Measurements from ENCODE around the gene GPC6.
A peak's percentile ranks its signal among the peaks of the same experiment; 100 is the strongest.

Gene GPC6

DNA sequence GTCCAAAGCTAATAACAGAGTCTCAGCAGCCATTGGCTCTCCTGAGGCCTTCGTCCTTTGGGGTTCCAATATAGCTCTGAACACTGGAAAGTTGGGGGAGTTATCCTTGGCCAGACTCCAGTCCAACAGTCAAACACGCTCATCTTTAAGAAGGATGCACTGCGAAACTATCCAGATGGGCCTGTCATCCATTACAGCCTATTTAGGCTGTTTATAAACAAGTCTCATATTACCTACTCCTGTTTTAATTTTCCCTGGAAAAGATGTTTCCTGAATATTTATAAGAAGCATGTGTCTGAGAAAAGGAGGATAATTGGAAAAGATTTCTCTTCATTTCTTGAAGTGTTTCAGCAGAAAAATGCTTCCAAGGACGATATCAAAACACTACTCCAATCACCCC, 1082.2 kb downstream of the GPC6 start:
- H3K36me3 ChIP-seq (ENCODE audit: insufficient read depth): no peaks in the 10 kb centered on the region
- H2AFZ ChIP-seq (ENCODE audit: low read depth): no peak overlapping the region
- H3K4me3 ChIP-seq (IDR thresholded peaks at IDR 0.05; ENCODE audit: insufficient read depth, low read depth, low read length): no peak overlapping the region
- H3K27me3 ChIP-seq (ENCODE audit: insufficient read depth, low read depth): no peaks in the 10 kb centered on the region
- peaks cover 36% of the 10 kb centered on the region for H3K4me1 ChIP-seq (ENCODE audit: low read depth, poor library complexity, severe bottlenecking)
- no peaks in the 10 kb centered on the region for H3K79me2 ChIP-seq (ENCODE audit: insufficient read depth, low read depth)
- no peak overlapping the region for H3K4me2 ChIP-seq
- no peaks in the 10 kb centered on the region for H4K20me1 ChIP-seq (ENCODE audit: insufficient read depth)
- TF ChIP-seq, protein P1, sequence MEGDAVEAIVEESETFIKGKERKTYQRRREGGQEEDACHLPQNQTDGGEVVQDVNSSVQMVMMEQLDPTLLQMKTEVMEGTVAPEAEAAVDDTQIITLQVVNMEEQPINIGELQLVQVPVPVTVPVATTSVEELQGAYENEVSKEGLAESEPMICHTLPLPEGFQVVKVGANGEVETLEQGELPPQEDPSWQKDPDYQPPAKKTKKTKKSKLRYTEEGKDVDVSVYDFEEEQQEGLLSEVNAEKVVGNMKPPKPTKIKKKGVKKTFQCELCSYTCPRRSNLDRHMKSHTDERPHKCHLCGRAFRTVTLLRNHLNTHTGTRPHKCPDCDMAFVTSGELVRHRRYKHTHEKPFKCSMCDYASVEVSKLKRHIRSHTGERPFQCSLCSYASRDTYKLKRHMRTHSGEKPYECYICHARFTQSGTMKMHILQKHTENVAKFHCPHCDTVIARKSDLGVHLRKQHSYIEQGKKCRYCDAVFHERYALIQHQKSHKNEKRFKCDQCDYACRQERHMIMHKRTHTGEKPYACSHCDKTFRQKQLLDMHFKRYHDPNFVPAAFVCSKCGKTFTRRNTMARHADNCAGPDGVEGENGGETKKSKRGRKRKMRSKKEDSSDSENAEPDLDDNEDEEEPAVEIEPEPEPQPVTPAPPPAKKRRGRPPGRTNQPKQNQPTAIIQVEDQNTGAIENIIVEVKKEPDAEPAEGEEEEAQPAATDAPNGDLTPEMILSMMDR (conservative IDR thresholded peaks at IDR 0.05; ENCODE audit: low read depth, low read length): no peak
- no peak overlapping the region for H3K9ac ChIP-seq
- no peak overlapping the region for H3K27ac ChIP-seq

DNA sequence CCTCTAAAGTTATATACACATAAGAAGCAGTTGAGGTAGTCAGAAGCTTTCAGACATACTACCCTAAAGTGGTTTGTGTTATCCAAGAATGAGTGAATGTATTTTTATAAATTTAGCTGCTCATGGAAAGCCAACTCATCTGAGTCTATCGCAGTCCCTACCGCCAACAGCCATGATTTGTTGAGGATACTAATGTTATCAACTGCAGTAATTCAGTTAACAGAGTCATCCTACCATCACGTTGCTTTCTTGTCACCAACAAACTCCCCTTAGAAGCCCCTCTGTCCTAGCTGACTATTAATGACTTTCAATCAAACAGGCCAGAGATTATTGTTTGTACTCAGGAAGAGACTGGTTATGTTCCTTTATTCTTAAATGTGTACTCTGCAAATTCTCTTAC, 1083.0 kb downstream of the GPC6 start:
- Histone ChIP-seq H2AFZ (ENCODE audit: low read depth) (no peak overlapping the region), H3K4me3 (IDR thresholded peaks at IDR 0.05; ENCODE audit: insufficient read depth, low read depth, low read length) (no peak overlapping the region), H3K27me3 (ENCODE audit: insufficient read depth, low read depth) (no peaks in the 10 kb centered on the region), H3K4me2 (no peak overlapping the region), H3K4me1 (ENCODE audit: low read depth, poor library complexity, severe bottlenecking) (peaks cover 44% of the 10 kb centered on the region), H3K9ac (no peak overlapping the region), H3K79me2 (ENCODE audit: insufficient read depth, low read depth) (no peaks in the 10 kb centered on the region), H3K36me3 (ENCODE audit: insufficient read depth) (no peaks in the 10 kb centered on the region), H3K27ac (no peak overlapping the region), H4K20me1 (ENCODE audit: insufficient read depth) (no peaks in the 10 kb centered on the region)
- TF ChIP-seq, protein P1 (conservative IDR thresholded peaks at IDR 0.05; ENCODE audit: low read depth, low read length): no peak

DNA sequence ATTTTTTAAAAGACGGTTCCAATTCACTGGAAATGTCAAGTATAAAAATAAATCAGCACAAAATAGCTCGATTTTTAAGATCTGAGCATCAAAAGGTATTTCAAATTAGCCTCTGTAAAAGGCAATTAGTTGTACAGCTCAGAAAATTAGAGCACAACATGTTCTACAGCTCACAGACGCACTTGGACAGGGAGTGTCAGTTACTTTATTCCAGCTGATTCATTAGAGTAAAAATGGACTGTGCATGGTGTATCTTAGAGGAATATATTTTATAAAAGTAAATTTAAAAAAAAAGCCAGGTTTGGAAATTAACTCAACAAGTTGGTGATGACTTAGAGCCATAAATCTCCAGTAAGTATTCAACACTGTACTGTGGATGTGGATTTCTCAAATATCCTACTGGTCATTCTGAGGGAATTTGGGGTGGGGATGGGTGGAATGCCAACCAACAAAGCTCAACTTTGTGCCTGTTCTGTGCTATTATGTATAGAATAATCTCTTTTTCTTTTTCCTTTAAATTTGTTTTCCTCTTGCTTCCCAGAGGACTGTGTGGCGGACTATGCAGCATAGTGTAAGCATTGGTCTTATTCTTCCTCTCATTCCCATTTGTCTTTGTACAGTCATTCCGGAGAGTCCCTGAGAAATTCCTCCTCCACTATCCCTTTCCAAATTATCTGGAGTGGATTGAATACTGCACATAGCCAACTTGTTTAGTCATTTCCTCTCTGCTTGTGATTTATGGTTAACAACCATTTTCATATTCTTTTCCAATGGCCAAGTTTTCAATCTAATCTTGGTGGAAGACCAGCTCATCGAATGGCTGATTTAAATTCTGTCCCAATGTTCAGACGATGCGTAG, 1083.6 kb downstream of the GPC6 start:
- Histone ChIP-seq H2AFZ (ENCODE audit: low read depth) (no peak overlapping the region), H3K79me2 (ENCODE audit: insufficient read depth, low read depth) (no peaks in the 10 kb centered on the region), H3K4me3 (IDR thresholded peaks at IDR 0.05; ENCODE audit: insufficient read depth, low read depth, low read length) (no peak overlapping the region), H3K27me3 (ENCODE audit: insufficient read depth, low read depth) (no peaks in the 10 kb centered on the region), H3K27ac (peak overlapping the region; percentile 80; the same call in 1 of the 2 replicates), H3K4me1 (ENCODE audit: low read depth, poor library complexity, severe bottlenecking) (peaks cover 49% of the 10 kb centered on the region), H3K36me3 (ENCODE audit: insufficient read depth) (no peaks in the 10 kb centered on the region), H3K9ac (no peak overlapping the region), H3K4me2 (no peak overlapping the region), H4K20me1 (ENCODE audit: insufficient read depth) (no peaks in the 10 kb centered on the region)
- TF ChIP-seq, protein P1 (conservative IDR thresholded peaks at IDR 0.05; ENCODE audit: low read depth, low read length): no peak

GRCh38 chr13:94311893-94312292, 1085.3 kb downstream of the GPC6 start:
- no peaks in the 10 kb centered on the region for H3K27me3 ChIP-seq (ENCODE audit: insufficient read depth, low read depth)
- peak overlapping the region; percentile 80 for H3K27ac ChIP-seq
- TF ChIP-seq, protein P1 (conservative IDR thresholded peaks at IDR 0.05; ENCODE audit: low read depth, low read length): no peak

More at GRCh38 chr13:94311893-94312292, 1085.3 kb downstream of the GPC6 start:
- H3K79me2 ChIP-seq (ENCODE audit: insufficient read depth, low read depth): no peaks in the 10 kb centered on the region
- peaks cover 57% of the 10 kb centered on the region for H3K4me1 ChIP-seq (ENCODE audit: low read depth, poor library complexity, severe bottlenecking)
- H3K4me2 ChIP-seq: peak overlapping the region; percentile 95
- peak overlapping the region; percentile 55 for H2AFZ ChIP-seq (ENCODE audit: low read depth)
- H4K20me1 ChIP-seq (ENCODE audit: insufficient read depth): no peaks in the 10 kb centered on the region
- no peaks in the 10 kb centered on the region for H3K36me3 ChIP-seq (ENCODE audit: insufficient read depth)
- no peak overlapping the region for H3K4me3 ChIP-seq (IDR thresholded peaks at IDR 0.05; ENCODE audit: insufficient read depth, low read depth, low read length)
- H3K9ac ChIP-seq: peak overlapping the region; percentile 42; the same call in 1 of the 2 replicates
